ENCODE results near the gene RALGDS. TPM values are rescaled to one million over a fixed set of nuclear protein-coding genes. Genes with fewer than 3 reads are reported as not detected.
"Not testable (repeated sequence)": the region's sequence is repeated elsewhere in the genome, so short reads cannot be mapped to it uniquely, and the experiment has no call there.

RALGDS gene
- polyA plus RNA-seq, 1 donor = 50.3 TPM

DNA sequence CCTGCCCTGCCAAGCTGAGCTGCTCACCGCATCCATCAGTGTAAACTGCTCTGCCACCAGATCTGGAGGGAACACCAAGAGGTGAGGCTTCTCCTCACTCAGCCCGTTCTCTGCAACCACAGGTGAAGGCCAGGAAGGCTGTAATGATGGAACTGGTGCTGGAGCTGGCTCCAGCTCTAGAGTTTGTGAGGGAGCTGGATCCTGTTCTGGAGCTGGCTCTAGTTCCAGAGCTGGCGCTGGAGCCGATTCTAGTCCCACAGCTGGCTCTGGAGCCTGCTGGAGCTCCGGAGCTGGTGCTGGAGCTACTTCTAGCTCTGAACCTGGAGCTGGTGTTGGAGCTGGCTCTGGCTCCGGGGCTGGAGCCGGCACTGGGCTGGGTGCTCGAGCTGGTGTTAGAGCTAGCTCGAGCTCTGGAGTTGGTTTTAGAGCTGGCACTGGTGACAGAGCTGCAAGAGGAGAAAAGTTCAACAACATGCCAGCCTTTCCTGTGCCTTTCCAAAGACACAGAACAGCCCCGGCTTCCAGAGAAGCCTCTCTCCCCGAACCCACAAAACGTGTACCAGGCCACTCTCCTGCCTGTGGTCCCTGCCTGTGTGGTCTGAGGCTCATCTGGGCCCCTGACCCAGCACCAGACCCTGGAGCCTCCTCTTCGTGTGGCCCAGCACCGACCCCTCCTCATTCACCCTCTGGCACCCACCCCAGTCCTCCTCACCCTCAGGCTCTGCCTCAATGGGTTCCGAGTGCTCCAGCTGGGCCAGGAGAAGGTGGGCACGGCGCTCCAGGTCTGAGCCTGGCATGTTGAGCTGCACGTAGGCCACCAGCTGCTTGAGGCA is 12.9 kb downstream of the RALGDS start:
- DNase-seq (ENCODE audit: low read depth) = no peak

DNA sequence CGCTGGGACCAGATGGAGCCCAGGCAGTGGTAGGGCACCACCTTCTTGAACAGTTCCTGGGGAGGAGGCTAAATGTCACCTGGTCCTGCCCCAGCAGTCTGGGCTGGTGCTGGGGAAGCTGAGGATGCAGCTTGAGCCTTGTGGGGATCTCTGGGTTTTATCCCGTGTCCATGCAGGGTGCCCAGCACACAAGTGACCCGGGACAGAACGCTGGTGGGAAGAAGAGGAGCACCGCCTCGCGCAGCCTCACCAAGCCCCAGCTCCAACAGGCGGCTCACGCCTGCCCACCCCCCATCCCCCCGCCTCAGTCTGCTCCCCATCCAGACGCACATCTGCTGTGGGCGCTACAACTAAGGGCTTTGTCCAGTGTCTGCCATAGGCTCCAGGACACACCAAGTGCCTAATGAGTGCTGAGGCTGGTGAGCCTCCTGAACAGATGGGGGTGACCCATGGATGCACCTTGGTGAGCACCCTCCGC is 13.8 kb downstream of the RALGDS start:
- DNase-seq (ENCODE audit: low read depth) = no peak

DNA sequence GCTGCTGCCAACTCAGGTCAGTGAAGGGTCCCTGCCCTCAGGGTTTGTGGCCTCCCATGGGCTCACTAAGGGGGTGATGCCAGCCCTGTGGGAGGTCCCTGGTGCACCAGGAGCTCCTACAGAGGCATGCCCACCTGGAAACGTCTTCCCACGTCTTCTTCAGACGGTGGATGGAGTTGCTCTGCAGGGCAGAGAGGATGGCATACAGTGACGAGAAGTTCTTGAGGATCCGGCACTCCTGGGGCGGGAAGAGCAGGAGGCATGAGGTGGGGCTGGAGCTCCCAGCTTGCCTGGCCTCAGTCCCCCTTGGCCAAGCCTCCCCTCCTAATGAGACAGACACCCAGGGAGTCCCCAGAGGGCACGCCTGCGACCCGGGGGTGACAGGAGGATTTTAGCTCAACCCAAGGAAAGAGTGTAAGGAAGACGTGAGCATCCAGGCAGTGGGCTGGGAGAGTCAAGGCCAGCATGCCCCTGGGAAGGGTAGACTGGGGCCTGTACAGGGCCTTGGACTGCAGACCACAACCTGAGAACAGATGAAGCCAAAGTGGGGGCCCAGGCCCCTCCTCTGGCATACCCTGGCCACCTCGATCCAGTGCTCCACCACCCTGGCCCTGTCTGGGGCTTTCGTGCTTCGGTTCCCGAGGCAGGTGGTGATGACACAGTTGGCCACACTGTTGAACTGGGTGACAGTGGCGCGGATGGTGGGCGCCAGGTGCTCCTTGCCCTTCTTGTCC is 14.4 kb downstream of the RALGDS start:
- no peak for DNase-seq (ENCODE audit: low read depth)

DNA sequence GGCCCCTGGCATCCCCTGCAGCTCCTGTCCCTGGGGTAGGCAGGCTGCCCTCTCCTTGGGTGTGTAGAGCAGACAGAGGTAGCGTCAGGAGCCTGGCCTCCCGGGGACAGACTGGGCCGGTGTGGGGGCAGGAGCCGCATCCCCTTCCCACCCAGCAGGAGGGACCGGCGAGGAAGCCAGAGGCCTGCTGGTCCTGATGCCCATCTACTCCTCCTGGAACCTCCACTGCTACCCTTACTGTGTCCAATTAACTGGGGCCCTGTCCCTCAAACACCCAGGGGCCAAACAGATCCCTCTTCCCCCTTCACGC is 15.6 kb downstream of the RALGDS start:
- no peak for DNase-seq (ENCODE audit: low read depth)

DNA sequence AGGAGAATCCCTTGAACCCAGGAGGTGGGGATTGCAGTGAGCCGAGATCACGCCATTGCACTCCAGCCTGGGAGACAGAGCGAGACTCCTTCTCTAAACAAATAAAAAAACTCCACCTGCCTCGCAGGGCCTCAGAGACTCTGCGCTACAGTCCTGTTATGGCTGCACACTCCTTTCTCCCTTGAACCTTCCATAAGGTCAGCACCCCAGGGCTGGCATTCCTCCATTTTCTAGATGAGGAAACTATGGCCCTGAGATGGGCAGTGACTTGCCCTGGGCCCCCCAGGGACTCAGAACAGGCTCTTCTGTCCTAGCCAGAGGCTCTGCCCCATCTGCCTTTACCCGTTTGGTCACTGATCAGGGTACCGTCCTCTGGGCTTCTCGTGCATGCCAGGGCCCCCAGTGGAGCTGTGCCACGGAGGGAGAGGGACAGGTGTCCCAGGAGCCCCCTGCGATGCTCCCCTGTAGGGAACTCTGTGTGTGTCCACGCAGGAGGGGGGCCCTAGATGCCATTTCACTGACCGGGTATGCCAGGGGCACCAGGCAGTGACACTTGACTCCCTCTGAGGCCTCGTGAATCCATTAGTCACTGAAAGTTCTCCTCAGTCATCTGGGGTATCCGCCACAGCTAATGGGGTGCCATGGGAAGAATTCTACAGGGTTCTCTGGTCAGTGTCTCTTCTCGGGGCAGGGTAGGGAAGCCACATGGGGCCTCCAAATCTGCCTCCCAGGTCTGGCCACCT is 16.2 kb downstream of the RALGDS start:
- DNase-seq (ENCODE audit: low read depth) = no peak

DNA sequence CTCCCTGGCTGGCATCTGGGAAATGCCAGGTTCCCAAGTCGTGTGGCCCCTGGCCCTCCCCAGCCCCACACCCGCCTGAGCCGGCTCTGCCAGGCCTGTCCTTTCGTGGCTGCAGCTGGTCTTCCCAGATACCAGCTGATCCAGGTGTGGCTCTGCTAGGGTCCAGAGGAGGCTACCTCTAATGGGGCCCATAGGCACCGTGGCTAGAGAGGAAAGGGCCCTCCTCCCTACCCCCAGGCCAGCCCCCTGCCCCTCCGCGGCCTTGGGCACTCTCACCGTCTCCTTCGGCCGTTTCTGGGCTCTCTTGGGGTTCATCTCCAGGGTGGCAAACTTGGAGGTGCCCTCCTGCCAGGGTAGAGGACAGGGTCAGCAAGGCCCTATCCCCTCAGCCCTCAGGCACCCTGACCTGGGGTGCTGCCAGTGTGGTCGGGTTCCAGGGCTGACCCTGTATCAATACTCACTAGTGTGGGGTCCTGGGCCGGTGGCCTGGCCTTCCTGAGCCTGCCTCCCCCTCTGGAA is 17.0 kb downstream of the RALGDS start:
- no peak for DNase-seq (ENCODE audit: low read depth)

DNA sequence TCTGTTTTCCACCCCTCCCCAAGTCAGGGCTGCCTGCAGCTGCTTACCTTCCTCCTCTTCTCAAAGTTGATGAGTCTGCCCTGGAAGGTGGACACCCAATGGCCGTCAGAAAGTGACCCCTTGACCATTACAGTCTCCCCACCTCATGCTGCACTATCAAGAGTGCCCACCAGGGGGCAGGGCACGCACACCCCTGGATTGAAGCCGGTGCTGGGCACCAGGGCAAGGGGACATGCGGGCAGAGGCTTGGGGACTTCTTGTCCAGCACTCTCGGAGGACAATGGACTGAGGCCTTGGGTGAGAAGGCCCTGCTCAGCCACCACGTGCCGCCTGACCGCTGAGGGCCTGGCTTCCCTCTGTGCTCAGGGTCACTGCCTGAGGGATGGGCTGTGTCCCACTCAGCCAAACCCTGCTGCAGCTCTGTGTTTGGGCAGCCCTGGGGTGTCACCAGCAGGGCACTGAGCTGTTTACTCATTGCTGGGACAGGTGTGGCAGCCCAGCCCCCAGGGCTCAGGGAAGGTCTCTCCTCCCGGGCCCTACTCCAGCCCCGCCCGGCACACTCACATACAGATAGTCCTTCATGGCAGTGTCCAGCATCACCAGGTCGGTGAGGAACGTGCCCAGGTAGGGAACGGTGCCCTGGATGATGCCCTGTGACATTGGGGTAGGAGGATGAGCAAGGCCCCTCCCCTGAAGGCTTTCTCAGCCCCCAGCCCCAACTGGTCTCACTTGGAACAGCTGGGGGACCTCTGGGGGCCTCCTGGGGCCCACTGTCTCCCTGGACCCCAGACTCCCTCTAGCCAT is 17.7 kb downstream of the RALGDS start:
- DNase-seq (ENCODE audit: low read depth) = no peak

DNA sequence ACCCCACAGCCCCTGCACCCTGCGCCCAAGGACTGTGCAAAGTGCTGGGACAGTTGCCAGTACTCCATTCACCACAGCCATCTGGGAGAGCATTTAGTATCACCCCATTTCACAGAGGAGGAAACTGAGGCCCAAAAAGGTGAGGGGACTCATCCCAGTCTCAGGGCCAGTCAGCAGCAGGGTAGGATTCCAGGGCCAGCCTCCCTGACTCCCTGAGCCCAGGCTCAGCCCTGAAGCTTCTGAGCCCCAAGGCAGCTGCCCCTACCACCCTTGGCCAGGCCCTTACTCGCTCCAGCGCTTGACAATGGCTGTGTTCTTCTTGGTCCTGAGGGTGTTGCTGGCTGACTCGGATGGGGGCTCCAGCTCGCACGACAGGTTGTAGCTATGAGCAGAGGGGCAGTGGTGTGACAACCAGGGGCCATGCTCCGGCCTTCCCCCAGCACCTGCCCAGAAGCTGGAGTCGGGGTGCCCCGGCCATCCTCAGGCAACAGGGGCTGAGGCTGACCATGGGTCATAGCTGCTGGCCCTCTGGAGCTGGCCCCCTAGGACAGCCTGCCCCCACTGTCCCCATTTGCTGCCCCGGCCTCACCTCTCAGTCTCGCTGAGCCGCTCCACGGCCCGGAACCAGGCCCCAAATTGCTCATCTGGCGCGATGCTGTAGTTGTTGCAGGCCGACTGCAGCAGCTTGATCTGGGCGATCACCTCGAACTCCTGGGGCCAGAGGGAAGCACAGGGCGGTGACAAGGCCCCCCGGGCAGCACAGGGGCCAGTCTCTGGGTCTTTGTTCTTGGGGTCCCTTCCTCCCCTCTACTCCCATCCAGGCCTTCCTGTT is 18.6 kb downstream of the RALGDS start:
- no peak for DNase-seq (ENCODE audit: low read depth)

DNA sequence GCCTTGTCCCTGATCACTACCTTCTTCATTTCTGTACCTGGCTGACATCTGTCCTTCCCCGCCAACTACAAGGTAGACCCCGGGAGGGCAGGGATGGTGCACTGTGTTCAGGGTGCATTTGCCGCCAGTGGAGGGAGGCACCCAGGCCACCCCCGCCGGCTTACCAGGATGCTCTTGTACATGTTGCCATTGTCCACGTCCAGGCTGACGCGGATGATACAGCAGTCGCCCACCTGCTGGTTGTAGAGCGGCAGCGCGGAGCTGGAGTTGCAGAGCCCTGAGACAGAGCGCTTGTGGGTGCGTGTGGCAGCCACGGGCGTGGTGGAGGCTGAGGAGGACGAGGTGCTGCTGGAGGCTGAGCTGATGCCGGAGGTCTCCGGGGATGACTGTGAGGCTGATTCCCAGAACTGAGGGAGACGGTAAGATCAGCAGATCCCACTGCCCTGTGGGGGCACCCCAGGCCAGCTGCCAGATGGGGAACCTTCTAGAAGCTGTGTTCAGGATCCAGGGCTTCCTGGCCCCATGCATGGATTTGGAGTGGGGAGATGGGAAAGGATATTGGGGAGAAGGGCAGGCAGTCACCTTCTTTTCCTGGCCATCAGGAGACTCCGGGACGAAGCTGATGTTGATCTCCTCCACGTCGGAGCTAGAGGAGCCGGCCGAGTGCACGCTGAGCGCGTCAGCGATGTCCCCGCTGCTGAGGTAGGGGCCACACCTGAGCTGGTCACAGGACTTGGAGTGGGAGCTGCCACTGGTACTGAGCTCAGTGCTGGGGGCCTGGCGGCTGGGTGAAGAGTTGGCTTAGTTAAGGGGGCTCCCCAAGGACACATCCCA is 19.5 kb downstream of the RALGDS start:
- DNase-seq (ENCODE audit: low read depth) = no peak

DNA sequence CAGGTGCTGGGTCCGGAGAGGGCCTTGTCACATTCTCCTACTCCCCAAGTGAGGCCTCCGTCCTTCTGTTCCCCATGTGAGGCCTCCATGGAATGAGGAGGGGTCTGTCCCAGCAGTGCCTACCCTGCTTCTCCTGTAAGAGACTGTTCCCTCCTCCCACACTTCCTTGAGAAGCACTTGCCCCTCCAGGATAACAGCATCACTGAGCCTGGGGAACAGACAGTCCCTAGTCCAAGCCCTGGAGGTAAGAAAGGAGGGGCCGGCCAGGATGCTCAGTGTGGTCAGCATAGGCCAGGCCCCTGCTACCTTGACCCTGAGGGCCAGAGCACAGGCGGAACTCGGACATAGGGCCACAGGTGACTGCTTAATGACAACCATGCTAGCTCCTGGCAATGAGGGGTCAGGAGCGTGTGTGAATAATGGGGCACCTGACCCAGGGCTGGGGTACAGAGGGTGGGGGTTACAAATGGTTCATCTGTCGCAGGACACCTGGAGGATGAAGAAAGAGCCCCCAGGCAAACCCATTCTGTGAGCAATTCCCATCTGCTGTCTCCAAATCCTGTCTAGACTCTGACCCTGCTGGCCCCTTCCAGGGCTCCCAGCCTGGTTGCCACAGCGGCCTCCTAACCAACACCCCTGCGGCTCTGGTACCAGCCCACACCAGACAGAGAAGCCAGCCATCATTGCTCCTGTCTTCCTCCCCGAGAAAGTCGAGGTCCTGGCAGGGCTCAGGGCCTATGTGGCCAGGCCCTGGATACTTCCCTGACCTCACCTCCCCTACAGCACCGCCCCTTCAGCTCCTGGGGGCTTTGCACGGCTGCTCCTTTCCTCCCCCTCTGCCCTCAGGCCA is 20.3 kb downstream of the RALGDS start:
- no peak for DNase-seq (ENCODE audit: low read depth)

DNA sequence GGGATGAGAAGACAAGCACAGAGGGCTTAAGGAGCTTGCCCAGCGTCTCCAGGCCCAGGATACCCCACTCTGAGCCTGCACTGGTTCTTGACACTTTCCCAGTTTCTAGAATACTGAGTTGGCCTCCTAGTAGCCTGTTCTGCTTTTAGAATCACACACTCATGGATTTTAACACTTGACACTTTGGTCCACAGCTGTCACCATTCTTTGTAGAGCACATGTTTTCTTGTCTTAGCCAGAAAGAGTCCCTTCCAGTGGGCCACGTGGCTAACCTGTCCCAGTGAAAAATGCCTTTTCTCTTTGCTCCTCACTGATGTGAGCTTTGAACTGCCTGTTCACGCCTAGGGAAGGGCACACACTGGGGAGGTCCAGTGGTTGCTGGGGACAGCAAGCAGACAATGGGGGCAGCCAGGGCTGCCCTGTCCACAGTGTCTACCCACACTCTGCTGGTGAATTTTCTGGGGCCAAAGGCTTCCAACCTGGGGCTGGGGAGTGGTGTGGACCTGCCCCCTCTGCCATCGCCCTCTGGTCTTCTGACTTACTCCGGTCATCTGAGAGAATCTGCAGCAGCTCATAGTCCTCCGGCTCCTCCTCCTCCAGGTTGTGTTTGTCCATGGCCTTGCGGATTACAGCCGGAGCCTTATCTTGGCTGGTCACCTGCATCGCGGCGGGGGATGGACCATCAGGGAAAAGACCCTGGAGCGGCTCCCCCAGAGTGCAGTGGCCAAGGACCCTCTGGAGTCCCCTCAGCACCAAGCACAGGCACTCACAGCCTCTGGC is 21.1 kb downstream of the RALGDS start:
- no peak for DNase-seq (ENCODE audit: low read depth)

DNA sequence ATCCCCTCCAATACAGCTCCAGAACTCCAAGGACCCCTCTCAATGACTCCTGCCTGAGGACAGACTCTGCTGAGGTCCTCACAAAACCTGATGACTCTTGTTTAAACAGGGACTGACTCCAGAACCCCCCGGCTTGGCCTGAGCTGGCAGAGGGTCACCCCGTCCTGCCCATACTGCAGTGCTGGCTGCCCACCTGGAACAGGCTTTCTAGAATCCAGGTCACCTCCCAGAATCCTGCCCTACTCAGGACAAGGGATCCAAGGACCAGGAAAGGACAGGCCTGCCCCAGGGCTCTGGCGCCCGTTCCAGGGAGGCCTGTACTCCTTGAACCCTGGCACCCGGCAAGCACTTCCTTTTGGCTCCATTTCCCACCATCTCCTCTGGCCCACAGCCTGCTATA is 22.2 kb downstream of the RALGDS start:
- DNase-seq (ENCODE audit: low read depth) = no peak

DNA sequence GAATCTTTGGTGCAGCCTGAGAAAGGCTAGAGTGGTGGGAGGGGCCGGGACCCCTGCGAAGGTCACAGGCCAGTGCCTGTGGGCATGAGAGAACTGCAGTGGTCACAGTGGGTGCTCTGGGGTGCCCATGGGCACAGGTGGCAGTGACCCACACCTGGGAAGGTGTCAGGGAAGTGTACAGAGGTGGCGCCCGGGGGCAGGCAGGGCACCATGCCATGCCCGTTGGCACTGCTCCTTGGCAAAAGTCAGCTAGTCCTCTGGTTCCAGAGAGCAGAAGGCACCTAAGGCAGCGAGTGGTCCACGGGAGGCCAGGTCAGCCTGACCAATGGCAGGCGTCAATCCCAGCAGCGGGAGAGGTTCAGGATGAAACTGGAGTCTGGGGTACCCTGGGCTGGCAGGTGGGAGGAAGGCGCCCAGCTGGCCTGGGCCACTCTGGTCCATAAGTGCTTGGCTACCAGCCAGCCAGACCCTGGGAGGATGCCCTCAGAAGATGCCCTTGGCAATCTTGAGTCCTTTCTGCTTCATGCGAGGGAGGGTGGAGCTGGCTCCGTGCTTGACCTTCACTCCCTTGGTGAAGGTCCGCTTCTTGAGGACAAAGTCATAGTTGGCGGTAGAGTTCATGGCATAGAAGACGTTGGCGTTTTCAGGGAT is 22.8 kb downstream of the RALGDS start:
- DNase-seq (ENCODE audit: low read depth) = no peak

DNA sequence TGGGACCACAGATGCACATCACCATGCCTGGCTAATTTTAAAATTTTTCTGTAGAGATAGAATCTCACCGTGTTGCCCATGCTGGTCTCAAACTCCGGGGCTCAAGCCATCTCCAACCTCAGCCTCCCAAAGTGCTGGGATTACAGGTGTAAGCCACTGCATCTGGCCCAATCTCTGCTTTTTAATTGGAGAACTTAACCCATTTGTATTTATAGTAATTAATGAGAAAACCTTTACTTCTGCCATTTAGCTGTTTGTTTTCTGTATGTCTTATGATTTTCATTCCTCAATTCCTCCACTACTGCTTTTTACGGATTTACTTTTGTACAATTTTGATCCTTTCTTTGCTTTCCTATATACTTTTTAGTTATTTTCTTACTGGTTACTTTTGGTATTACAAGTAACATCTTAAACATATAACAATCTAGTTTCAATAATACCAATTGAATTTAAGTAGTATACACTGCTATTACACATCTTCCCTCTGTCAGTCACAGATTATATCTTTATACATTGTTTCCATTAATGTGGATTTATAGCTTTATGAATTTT is 26.1 kb downstream of the RALGDS start:
- no peak for DNase-seq (ENCODE audit: low read depth)

DNA sequence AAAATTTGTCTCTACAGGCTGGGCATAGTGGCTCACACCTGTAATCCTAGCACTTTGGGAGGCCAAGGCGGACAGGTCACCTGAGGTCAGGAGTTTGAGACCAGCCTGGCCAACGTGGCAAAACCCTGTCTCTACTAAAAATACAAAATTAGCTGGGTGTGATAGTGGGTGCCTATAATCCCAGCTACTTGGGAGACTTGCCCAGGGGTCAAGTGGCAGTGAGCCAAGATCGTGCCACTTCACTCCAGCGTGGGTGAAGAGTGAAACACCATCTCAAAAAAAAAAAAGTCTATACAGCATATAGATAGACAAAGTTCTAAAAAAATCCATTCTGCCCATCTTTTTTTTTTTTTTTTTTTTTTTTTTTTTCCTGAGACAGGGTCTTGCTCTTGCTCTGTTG is 26.7 kb downstream of the RALGDS start:
- not testable (repeated sequence) for DNase-seq (ENCODE audit: low read depth)

DNA sequence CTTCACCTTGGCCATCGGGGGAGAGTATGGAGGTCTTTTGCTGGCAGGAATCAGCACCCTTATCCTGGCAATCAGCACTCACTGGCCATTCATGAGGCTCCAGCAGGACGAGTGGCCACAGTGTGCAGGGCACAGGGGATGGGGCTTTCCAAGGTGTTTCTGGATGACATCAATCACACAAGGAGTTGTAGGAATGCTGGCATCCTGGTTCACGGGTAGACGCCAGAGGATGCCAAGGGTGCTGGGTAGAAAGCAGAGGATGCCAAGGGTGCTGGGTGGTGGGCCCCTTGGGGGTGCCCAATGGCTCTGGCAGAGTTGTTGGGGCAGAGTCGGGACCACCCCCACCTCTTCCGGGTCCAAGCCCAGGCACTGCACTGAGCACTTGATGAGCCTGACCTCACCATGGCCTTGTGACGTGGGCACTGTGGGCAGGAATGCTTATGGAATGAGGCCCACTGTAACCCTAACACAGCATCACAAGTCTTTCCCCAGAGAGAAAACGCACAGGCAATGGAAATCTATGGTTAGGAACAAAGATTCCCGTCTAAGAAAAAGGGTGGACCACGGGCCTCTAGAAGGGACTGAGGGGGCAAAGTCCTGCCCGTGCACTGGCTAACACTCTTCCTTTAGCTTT is 30.2 kb downstream of the RALGDS start:
- no peak for DNase-seq (ENCODE audit: low read depth)

DNA sequence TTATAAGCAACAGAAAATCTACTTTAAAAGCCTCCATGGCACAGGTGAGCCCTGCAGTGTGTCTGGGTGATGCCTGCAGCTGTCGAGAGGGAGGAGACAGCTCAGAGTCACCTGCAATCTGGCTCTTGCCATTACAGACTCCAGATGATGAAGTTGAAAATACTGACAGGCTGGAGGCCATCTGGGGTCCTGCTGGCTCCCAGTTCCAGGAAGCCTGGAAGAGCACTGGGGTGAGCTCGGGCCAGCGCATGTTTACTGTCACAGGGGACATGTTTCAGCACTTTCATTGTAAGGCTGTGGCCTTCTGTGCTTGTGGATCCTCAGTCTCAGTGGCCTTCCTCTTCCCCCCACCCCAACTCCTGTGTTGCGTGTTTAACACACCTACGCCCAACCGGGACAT is 30.9 kb downstream of the RALGDS start:
- DNase-seq (ENCODE audit: low read depth) = no peak
